ENCODE data around the gene HHIPL2.
"Not testable (repeated sequence)": the region's sequence is repeated elsewhere in the genome, so short reads cannot be mapped to it uniquely, and the experiment has no call there.

The HHIPL2 gene

GRCh38 chr1:222539951-222540597 is 7.8 kb downstream of the HHIPL2 start:
- DNase-seq (ENCODE audit: low read depth in 3 of 3): no peak

- DNase-seq (ENCODE audit: low read depth in 3 of 3): no peak
These were observed 12.4 kb downstream of the HHIPL2 start for GRCh38 chr1:222535455-222535854.

- no peak for DNase-seq (ENCODE audit: low read depth in 3 of 3)
These were observed 17.1 kb downstream of the HHIPL2 start for GRCh38 chr1:222530852-222531251.

GRCh38 chr1:222529916-222530315 is 18.0 kb downstream of the HHIPL2 start:
- DNase-seq (ENCODE audit: low read depth in 3 of 3): no peak

- no peak for DNase-seq (ENCODE audit: low read depth in 3 of 3)
These were observed 18.7 kb downstream of the HHIPL2 start for GRCh38 chr1:222529181-222529580.

GRCh38 chr1:222525951-222526350 is 22.0 kb downstream of the HHIPL2 start:
- DNase-seq (ENCODE audit: low read depth in 3 of 3): no peak

GRCh38 chr1:222523852-222524251 is 24.1 kb downstream of the HHIPL2 start:
- DNase-seq (ENCODE audit: low read depth in 3 of 3): no peak

GRCh38 chr1:222522105-222522915 is 25.6 kb downstream of the HHIPL2 start:
- DNase-seq (ENCODE audit: low read depth in 3 of 3): no peak

GRCh38 chr1:222521299-222522104 is 26.4 kb downstream of the HHIPL2 start:
- no peak for DNase-seq (ENCODE audit: low read depth in 3 of 3)

GRCh38 chr1:222489496-222489895 is 58.4 kb downstream of the HHIPL2 start:
- DNase-seq (ENCODE audit: low read depth in 3 of 3): not testable (repeated sequence)

GRCh38 chr1:222487774-222488173 is 60.1 kb downstream of the HHIPL2 start:
- not testable (repeated sequence) for DNase-seq (ENCODE audit: low read depth in 3 of 3)

- not testable (repeated sequence) for DNase-seq (ENCODE audit: low read depth in 3 of 3)
These were observed 63.9 kb downstream of the HHIPL2 start for GRCh38 chr1:222484005-222484404.

- not testable (repeated sequence) for DNase-seq (ENCODE audit: low read depth in 3 of 3)
These were observed 68.3 kb downstream of the HHIPL2 start for GRCh38 chr1:222479567-222479966.

GRCh38 chr1:222476436-222476835 is 71.5 kb downstream of the HHIPL2 start:
- DNase-seq (ENCODE audit: low read depth in 3 of 3): not testable (repeated sequence)

- DNase-seq (ENCODE audit: low read depth in 3 of 3): not testable (repeated sequence)
These were observed 74.2 kb downstream of the HHIPL2 start for GRCh38 chr1:222473717-222474116.

GRCh38 chr1:222472776-222473540 is 74.9 kb downstream of the HHIPL2 start:
- DNase-seq (ENCODE audit: low read depth in 3 of 3): not testable (repeated sequence)

All from stimulated activated CD4-positive, alpha-beta T cell treated with anti-CD3 and anti-CD28 coated beads, TNF-alpha, amount 100 ng/mL, for 24 hours (primary cell).